GM18868 (cell line): ENCODE data around the gene MFSD6L.

Source experiments
- ATAC-seq: cut with Tn5 transposase; IDR thresholded peaks from one replicate; pipeline ENCODE4 v1.9.1; 2021; ENCODE audit warnings: mild to moderate bottlenecking, moderate library complexity; ENCODE audit not compliant: unreplicated experiment

Gene MFSD6L

DNA sequence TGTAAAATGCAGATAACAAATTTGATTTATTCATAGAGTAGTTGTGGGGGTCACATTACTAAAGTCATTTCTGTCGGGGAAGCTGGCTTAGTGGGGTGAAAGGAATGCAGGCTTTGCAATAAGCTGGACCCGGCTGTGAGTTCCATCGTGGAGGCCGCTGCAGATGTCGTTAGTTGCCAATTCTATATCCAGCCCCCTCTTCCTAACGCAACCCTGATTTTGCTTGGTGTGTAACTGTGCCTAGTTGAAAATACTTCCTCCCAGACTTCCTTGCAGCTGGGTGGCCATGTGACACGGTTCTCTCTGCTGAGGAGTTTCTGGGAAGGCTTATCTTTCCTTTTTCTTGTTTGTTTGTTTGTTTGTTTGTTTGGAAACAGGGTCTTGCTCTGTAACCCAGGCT lies 4.5 kb downstream of the MFSD6L start:
- ATAC-seq: no peak

- no peak for ATAC-seq
Observed at GRCh38 chr17:8793649-8794048, 5.5 kb downstream of the MFSD6L start.

DNA sequence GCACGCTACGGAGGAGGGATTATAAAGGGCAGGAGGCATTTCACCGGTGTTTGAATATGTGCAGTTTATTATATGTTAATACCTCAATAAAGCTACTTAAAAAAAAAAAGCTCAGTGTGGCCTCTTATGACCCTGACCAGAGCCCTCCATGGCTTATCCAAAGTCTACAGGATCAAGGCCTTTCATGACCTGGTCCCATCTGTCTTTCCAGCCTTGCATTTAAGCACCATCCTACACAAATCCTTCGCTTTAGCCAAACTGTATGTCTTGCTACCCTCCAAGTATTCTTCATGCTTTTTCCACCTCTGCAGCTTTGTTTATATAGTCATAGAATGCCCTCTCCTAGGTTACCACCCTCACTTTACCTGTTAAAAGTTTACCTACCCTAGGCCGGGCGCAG lies 6.5 kb downstream of the MFSD6L start:
- ATAC-seq: no peak

GRCh38 chr17:8791910-8792270 lies 7.3 kb downstream of the MFSD6L start:
- no peak for ATAC-seq

DNA sequence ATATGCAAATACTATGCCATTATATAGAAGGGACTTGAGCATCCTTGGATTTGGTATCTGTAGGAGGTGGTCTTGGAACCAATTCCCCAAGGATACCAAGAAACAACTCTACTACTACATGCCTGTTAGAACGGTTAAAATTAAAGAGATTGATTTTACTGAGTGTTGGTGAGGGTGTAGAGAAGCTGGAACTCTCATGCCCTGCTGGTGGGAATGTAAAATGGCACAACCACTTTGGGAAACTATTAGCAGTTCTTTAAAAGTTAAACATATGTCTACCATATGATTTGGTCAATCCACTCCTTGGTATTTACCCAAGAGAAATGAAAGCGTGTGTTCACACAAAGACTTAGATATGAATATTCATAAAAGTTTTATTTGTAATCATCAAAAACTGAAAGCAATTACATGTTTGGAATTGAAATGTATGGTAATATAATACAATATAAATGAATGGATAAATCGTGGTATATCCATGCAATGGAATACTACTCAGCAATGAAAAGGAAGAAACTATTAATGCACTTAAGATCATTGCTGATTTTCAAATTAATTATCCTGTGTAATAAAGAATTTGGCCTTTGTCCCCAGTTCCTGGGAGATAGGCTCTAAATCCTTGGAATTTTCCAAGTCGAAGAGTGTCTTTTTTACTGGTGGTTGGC lies 7.8 kb downstream of the MFSD6L start:
- no peak for ATAC-seq

GRCh38 chr17:8789743-8790142 lies 9.4 kb downstream of the MFSD6L start:
- ATAC-seq: no peak

- ATAC-seq: no peak
Observed at GRCh38 chr17:8788998-8789397, 10.2 kb downstream of the MFSD6L start.

DNA sequence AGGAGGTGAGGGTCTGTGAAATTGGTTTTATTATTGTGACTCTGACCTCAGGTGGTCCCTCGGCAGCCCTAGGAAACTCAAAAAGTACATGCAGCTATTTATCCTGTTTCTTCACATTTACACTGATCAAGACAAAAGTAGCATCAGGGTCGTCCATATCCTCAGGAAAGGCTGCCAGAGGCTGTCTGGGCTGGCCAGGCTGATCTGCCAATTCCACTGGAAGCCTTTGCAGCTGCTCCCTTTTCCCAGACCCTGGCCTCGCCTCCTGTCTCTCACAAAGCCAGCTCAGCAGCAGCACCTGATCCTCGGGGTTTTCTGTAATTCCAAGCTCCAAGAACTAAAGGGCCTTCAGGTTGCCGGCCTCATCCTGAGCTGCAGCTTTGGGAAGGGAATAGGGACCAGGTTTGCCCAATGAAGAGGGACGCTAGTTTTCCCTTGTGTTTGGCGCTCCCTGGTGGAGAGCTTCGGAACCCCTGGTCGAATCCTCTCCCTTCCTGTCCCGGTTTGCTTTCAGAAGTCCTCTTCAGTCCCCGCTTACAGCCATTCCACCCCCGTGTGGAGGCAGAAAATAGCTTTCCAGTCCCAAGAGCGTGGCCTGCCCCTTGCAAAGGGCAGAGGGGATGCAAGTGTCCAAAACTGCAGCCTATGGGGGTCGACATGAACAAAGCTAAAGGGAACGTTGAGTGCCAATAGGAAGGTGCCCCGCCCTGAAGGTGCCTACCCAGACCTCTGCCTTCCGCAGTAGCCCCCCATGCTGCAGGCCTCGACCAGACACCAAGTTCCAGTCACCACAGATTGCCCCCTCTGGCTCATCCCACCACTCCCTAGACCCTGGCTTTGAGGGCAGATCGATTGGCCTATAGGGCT lies 13.4 kb downstream of the MFSD6L start:
- ATAC-seq: no peak

- no peak for ATAC-seq
Observed at GRCh38 chr17:8782176-8782575, 17.0 kb downstream of the MFSD6L start.

DNA sequence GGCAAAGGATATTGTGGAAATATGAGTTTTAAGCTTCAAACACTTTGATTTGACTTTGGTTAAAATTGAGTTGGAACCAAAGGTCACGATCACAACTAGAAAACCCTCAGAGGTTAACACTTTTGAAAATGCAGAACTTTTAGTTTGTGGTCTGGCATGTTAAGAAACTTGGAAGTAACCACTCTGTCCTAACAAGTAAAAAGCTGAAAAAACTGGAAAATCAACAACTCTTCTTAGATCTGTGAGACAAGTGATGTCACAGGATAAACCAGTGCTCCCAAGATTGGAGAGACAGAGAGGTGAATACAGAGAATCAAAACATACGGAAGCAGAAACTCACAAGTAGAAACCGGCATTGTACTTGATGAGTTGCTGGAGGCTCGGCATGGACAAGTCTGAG lies 17.4 kb downstream of the MFSD6L start:
- no peak for ATAC-seq

GRCh38 chr17:8776881-8777280 lies 22.3 kb downstream of the MFSD6L start:
- no peak for ATAC-seq

- ATAC-seq: no peak
Observed at GRCh38 chr17:8776248-8776647, 22.9 kb downstream of the MFSD6L start.

- ATAC-seq: no peak
Observed at GRCh38 chr17:8766731-8767130, 32.4 kb downstream of the MFSD6L start.

DNA sequence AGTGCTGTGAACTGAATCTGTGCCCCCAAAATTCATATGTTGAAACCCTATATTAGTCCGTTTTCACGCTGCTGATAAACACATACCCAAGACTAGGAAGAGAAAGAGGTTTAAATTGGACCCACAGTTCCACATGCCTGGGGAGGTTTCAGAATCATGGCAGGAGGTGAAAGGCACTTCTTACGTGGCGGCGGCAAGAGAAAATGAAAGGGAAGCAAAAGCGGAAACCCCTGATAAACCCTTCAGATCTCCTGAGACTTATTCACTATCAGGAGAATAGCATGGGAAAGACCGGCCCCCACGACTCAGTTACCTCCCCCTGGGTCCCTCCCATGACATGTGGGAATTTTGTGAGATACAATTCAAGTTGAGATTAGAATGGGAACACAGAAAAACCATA lies 37.2 kb downstream of the MFSD6L start:
- ATAC-seq: no peak

DNA sequence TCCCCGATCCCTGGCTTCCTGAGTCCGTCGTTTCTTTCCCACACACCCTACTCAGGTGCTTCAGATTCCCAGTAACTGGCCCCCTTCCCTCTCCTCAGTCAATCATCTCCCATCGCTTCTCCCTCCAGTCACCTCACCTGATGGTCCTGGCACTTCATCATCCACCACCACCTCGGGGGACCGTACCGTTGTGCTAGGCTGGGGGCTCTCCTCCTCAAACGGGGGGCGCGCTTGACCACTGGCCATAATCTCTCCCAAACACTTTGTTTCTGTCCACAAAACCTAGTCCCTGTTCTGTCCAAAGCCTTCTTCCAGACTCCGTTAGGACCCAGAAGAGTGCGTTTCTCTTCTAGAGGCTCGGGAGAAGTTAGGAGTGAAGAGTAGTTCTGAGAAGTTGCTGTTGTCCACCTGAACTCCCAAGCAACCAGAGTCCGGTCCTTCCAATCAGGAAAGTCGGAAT lies 41.0 kb downstream of the MFSD6L start, which contains the start of gene SPDYE4:
TSS of gene SPDYE4 (minus strand) at position 410 of the 460 bp plus-strand sequence. CDS start at position 246, 164 bp downstream.
- no peak for ATAC-seq

DNA sequence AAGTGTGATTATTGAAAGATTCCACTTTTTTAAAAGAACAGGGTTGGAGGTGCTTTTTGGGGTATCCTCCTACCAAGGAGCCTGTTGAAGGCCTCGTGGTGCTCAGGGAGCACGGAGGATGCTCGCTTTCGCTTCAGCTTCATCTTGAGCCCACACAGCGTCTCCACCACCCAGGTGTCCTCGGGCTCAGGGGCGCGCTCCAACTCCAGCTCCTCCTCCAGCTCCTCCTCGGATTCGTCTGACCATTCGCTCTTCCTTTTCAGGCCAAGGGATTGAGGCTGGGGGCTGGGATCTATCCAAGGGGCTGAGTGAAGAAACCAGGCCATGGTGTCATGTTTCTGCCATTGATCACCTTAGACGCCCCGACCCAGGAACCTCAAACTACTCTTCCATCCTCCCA lies 42.0 kb downstream of the MFSD6L start:
- no peak for ATAC-seq

DNA sequence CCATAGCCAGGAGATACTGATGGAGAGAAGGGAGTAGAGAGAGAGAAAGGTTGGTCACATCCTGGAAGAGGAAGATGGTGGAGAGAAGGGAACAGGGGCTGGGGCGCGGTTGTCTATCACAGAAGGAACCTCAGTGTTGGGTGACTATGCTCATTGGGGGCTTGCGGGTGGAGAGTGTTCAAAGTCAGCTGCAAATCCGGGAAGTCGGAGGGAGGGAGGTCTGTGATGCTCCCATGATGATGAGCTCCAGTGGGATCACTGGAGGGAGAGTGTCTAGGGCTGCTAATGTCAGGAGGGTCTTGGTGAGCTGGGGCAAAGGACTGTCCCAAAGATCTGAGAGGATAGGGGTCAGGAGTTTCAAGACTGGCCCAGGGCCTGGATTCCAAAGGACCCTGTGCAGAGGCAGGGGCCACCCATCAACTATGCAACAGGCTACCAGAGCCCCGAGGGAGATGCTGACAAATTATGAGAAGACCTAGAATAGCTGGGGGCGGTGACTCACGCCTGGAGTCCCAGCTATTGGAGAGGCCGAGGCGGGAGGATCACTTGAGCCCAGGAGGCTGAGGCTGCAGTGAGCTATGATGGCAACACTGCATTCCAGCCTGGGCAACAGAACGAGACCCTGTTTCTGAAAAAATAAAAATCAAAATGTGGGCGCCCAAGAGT lies 43.4 kb downstream of the MFSD6L start:
- ATAC-seq: no peak

DNA sequence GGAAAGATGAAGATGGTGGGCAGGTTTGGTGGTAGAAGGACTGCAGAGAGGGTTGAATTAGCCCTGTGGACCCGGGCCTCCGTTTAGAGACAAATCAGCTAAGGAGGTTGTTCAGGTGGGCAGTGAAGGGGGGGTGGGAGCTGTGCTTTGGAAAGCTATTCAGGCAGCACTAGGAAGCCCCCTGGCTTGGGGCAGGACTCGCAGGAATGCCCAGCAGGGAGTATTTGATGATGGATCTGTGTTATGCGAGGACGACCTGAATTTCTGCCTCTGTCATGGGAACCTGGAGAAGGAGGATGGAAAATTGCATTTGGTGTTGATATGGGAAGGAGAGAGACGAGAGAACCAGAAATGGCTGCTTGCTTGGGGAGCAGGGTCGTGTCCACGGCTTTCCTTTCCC lies 44.3 kb downstream of the MFSD6L start:
- no peak for ATAC-seq

- no peak for ATAC-seq
Observed at GRCh38 chr17:8753976-8754440, 45.2 kb downstream of the MFSD6L start.

- no peak for ATAC-seq
Observed at GRCh38 chr17:8753136-8753975, 45.8 kb downstream of the MFSD6L start.

- no peak for ATAC-seq
Observed at GRCh38 chr17:8749616-8750015, 49.5 kb downstream of the MFSD6L start.
